HepG2 (cell line): ENCODE measurements around the gene ACOT9. TPM values are rescaled to one million over a fixed set of nuclear protein-coding genes. Genes with fewer than 3 reads are reported as not detected.

Experiments used
- CBX5 ChIP-seq: sonication (generic); formaldehyde crosslinking; IDR thresholded peaks from 2 replicates; pipeline ENCODE4 v1.4.0; 2020; ENCODE audit warnings: missing genetic modification reagents, borderline replicate concordance
- FOXA3 ChIP-seq: IDR thresholded peaks from 2 replicates; pipeline ENCODE4 v1.6.1; 2016; ENCODE audit warnings: missing genetic modification reagents, missing compliant biosample characterization
- MYC ChIP-seq: sonication (generic); formaldehyde crosslinking; IDR thresholded peaks from 2 replicates; pipeline ENCODE4 v1.9.0; 2021; ENCODE audit warnings: missing genetic modification reagents, borderline replicate concordance
- RBM22 ChIP-seq: fragments of 200-400 bp; formaldehyde crosslinking; optimal IDR thresholded peaks from 2 replicates; pipeline ENCODE3; 2017; ENCODE audit warnings: mild to moderate bottlenecking, low read length, moderate library complexity
- SAP130 ChIP-seq: IDR thresholded peaks from 2 replicates; pipeline ENCODE4 v1.6.1; 2016; ENCODE audit warnings: low read depth
- TARDBP ChIP-seq: sonication (generic); formaldehyde crosslinking; IDR thresholded peaks from 2 replicates; pipeline ENCODE4 v1.8.0; 2022; ENCODE audit warnings: mild to moderate bottlenecking, missing genetic modification reagents
- TOPORS ChIP-seq: sonication (generic); formaldehyde crosslinking; IDR thresholded peaks from 2 replicates; pipeline ENCODE4 v1.8.0; 2023; ENCODE audit warnings: mild to moderate bottlenecking, missing genetic modification reagents
- U2AF2 ChIP-seq: fragments of 200-400 bp; formaldehyde crosslinking; IDR thresholded peaks from 2 replicates; pipeline ENCODE4 v1.6.1; 2017; ENCODE audit warnings: low read depth, mild to moderate bottlenecking, low read length
- ZNF20 ChIP-seq: sonication (generic); formaldehyde crosslinking; IDR thresholded peaks from 2 replicates; pipeline ENCODE4 v1.4.0; 2020; ENCODE audit warnings: mild to moderate bottlenecking, moderate library complexity, missing genetic modification reagents
- ZNF235 ChIP-seq: sonication (generic); formaldehyde crosslinking; IDR thresholded peaks from 2 replicates; pipeline ENCODE4 v1.8.1; 2023; ENCODE audit warnings: mild to moderate bottlenecking, missing genetic modification reagents, borderline replicate concordance
- ZNF468 ChIP-seq: sonication (generic); formaldehyde crosslinking; IDR thresholded peaks from 2 replicates; pipeline ENCODE4 v1.8.0; 2022; ENCODE audit warnings: mild to moderate bottlenecking, moderate library complexity, missing genetic modification reagents
- ZNF558 ChIP-seq: sonication (generic); formaldehyde crosslinking; IDR thresholded peaks from 2 replicates; pipeline ENCODE4 v1.9.0; 2022; ENCODE audit warnings: mild to moderate bottlenecking, missing genetic modification reagents, borderline replicate concordance
- ZSCAN29 ChIP-seq: sonication (generic); formaldehyde crosslinking; conservative IDR thresholded peaks from 2 replicates; pipeline ENCODE4 v1.4.0; 2020; ENCODE audit warnings: mild to moderate bottlenecking, missing genetic modification reagents
- polyA plus RNA-seq, 8 experiments: library from polyadenylated mRNA; depleted of rRNA in 3 of 8; stranded (reverse) in 7 of 8; unstranded in 1 of 8; fragments of >200 nt; fragmentation: Illumina TruSeq in 4 of 8; extraction: Trizol in 4 of 8; gene quantifications; 2 replicates each; pipeline versions ENCODE4 v1.2.1 to v1.2.3, GENCODE V29; 2011 to 2016; ENCODE audit warnings: low read depth in 4 of 8, missing spikeins in 1 of 8, mixed read lengths in 1 of 8; ENCODE audit not compliant: insufficient read depth in 1 of 8
- total RNA-seq, 5 experiments: library from RNA; depleted of rRNA; stranded (reverse); fragments of >200 nt; fragmentation: Illumina TruSeq; extraction: Trizol; gene quantifications; 2 replicates each; pipeline ENCODE4 v1.2.3, GENCODE V29; 2016; ENCODE audit warnings: low read depth in 1 of 5
- TF ChIP-seq, protein P1 (sequence below): sonication (generic); formaldehyde crosslinking; IDR thresholded peaks from 2 replicates; pipeline ENCODE4 v1.5.0; 2020; ENCODE audit warnings: mild to moderate bottlenecking, missing genetic modification reagents
- TF ChIP-seq, protein P2 (sequence below): IDR thresholded peaks from 2 replicates; pipeline ENCODE4 v1.6.1; 2016; ENCODE audit warnings: low read depth
- TF ChIP-seq, protein P3 (sequence below): sonication (generic); formaldehyde crosslinking; IDR thresholded peaks from 2 replicates; pipeline ENCODE4 v1.5.0; 2020; ENCODE audit warnings: mild to moderate bottlenecking, missing genetic modification reagents, moderate library complexity
- TF ChIP-seq, protein P4 (sequence below): sonication (generic); formaldehyde crosslinking; IDR thresholded peaks from 2 replicates; pipeline ENCODE4; 2020; ENCODE audit warnings: missing genetic modification reagents, mild to moderate bottlenecking, borderline replicate concordance

Gene ACOT9
- total and polyA plus RNA-seq, 2 of the 13 experiments (the other 11 are each of a cell fraction or from before 2014, with no cell fraction given) = 33.3 to 36.9 TPM

DNA sequence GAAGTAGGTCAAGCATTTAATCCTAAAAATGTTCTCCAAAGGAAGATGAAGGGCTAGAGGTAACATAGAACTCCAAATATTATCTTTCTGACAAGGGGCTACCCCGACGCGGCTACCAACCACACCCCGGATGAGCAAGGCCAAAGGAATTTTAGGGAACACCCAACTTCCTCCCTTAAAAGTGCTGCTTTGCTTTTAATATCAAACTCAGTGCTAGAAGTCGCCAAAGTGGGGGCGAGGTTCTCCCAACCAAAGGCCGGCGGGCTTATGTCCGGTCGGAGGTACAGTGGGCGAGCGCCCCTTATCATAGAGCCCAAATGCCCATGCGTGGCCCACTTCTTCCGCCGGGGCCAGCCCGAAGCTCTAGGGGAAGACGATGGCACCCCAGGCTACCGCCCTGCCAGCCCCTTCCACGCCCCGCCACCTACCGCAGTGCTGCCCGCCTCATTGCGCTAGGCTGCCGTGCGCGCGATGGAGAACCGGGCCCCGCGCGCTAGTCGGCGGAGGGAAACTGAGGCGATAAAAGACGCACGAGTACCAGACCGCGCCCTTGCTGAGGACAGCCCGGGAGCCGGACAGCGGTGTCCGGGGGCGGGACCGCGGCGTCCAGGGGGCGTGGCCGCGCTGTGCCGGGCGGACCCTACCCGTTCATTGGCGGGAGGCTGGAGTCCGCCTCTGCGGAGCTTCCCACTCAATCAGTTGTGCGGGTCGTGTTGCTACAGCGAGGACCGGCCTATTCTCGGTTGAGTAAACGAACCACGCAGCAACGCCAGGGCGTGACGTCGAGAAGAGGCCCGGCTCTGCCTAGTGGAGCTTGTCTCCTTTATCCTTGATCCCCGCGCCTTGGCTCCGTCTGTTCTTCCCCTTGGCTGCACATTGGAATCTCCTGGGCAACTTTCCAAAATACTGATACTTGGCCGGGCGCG is at the start of gene ACOT9 (continued):
- TF ChIP-seq, protein P1, sequence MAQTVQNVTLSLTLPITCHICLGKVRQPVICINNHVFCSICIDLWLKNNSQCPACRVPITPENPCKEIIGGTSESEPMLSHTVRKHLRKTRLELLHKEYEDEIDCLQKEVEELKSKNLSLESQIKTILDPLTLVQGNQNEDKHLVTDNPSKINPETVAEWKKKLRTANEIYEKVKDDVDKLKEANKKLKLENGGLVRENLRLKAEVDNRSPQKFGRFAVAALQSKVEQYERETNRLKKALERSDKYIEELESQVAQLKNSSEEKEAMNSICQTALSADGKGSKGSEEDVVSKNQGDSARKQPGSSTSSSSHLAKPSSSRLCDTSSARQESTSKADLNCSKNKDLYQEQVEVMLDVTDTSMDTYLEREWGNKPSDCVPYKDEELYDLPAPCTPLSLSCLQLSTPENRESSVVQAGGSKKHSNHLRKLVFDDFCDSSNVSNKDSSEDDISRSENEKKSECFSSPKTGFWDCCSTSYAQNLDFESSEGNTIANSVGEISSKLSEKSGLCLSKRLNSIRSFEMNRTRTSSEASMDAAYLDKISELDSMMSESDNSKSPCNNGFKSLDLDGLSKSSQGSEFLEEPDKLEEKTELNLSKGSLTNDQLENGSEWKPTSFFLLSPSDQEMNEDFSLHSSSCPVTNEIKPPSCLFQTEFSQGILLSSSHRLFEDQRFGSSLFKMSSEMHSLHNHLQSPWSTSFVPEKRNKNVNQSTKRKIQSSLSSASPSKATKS = 0 out of 2 replicates have a peak, but pooled peaks have one; percentile 43
- TF ChIP-seq ZNF558 (CRISPR knock-in tag) (0 out of 2 replicates have a peak, but pooled peaks have one; percentile 28), ZNF468 (no peak), CBX5 (CRISPR knock-in tag) (no peak), ZSCAN29 (CRISPR knock-in tag) (no peak), FOXA3 (0 out of 2 replicates have a peak, but pooled peaks have one; percentile 29), SAP130 (CRISPR knock-in tag) (peak; percentile 56), ZNF235 (0 out of 2 replicates have a peak, but pooled peaks have one; percentile 52), U2AF2 (no peak), TARDBP (no peak), TOPORS (CRISPR knock-in tag) (no peak), ZNF20 (CRISPR knock-in tag) (no peak), MYC (CRISPR knock-in tag) (peak; percentile 62; the same call in 1 of the 2 replicates), RBM22 (no peak)
- TF ChIP-seq, protein P2, sequence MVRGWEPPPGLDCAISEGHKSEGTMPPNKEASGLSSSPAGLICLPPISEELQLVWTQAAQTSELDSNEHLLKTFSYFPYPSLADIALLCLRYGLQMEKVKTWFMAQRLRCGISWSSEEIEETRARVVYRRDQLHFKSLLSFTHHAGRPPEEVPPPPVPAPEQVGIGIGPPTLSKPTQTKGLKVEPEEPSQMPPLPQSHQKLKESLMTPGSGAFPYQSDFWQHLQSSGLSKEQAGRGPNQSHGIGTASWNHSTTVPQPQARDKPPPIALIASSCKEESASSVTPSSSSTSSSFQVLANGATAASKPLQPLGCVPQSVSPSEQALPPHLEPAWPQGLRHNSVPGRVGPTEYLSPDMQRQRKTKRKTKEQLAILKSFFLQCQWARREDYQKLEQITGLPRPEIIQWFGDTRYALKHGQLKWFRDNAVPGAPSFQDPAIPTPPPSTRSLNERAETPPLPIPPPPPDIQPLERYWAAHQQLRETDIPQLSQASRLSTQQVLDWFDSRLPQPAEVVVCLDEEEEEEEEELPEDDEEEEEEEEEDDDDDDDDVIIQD (CRISPR knock-in tag) = 0 out of 2 replicates have a peak, but pooled peaks have one; percentile 28
- TF ChIP-seq, protein P3, sequence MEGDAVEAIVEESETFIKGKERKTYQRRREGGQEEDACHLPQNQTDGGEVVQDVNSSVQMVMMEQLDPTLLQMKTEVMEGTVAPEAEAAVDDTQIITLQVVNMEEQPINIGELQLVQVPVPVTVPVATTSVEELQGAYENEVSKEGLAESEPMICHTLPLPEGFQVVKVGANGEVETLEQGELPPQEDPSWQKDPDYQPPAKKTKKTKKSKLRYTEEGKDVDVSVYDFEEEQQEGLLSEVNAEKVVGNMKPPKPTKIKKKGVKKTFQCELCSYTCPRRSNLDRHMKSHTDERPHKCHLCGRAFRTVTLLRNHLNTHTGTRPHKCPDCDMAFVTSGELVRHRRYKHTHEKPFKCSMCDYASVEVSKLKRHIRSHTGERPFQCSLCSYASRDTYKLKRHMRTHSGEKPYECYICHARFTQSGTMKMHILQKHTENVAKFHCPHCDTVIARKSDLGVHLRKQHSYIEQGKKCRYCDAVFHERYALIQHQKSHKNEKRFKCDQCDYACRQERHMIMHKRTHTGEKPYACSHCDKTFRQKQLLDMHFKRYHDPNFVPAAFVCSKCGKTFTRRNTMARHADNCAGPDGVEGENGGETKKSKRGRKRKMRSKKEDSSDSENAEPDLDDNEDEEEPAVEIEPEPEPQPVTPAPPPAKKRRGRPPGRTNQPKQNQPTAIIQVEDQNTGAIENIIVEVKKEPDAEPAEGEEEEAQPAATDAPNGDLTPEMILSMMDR (CRISPR knock-in tag) = peak; percentile 3; the same call in 1 of the 2 replicates
- TF ChIP-seq, protein P4, sequence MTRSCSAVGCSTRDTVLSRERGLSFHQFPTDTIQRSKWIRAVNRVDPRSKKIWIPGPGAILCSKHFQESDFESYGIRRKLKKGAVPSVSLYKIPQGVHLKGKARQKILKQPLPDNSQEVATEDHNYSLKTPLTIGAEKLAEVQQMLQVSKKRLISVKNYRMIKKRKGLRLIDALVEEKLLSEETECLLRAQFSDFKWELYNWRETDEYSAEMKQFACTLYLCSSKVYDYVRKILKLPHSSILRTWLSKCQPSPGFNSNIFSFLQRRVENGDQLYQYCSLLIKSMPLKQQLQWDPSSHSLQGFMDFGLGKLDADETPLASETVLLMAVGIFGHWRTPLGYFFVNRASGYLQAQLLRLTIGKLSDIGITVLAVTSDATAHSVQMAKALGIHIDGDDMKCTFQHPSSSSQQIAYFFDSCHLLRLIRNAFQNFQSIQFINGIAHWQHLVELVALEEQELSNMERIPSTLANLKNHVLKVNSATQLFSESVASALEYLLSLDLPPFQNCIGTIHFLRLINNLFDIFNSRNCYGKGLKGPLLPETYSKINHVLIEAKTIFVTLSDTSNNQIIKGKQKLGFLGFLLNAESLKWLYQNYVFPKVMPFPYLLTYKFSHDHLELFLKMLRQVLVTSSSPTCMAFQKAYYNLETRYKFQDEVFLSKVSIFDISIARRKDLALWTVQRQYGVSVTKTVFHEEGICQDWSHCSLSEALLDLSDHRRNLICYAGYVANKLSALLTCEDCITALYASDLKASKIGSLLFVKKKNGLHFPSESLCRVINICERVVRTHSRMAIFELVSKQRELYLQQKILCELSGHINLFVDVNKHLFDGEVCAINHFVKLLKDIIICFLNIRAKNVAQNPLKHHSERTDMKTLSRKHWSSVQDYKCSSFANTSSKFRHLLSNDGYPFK (CRISPR knock-in tag) = no peak
